Measurements from ENCODE around the gene ISL1. TPM values are rescaled to one million over a fixed set of nuclear protein-coding genes. Genes with fewer than 3 reads are reported as not detected.

The ISL1 gene
- total and polyA plus RNA-seq, 2 of the 4 experiments (the other 2 are of a cell fraction): under 0.01 TPM; not detected in 1

DNA sequence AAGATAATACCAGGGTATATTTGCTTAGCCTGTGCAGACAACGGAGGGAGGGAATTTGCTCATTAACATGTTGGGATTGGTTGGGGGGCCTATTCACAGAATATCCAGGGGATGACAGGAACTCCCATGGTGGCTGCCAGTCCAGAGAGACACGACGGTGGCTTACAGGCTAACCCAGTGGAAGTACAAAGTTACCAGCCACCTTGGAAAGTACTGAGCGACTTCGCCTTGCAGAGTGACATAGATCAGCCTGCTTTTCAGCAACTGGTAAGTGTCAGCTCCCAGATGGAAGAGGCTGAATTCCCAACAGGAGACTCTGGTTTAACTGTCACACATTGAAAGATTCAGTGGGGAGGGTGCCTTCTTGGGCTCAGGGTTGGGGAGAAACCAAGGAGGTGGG is 7.9 kb downstream of the ISL1 start:
- Histone ChIP-seq H3K56ac (ENCODE audit: extremely low read depth, insufficient read depth, low read length) (no peak overlapping the region), H2BK20ac (ENCODE audit: low read depth, low read length) (no peak overlapping the region), H3K9ac (ENCODE audit: low read depth, low read length) (no peak overlapping the region), H3K4me3 (ENCODE audit: insufficient read depth, low read depth, low read length) (no peak overlapping the region), H4K20me1 (ENCODE audit: insufficient read depth, low read length) (no peaks in the 10 kb centered on the region), H2BK5ac (ENCODE audit: low read depth, low read length, poor library complexity, severe bottlenecking) (no peak overlapping the region), H3K36me3 (ENCODE audit: control insufficient read depth, insufficient read depth, low read length) (no peaks in the 10 kb centered on the region), H3K27ac (ENCODE audit: insufficient read depth, low read length) (no peak overlapping the region), H4K91ac (ENCODE audit: insufficient read depth, low read depth, low read length) (no peak overlapping the region), H3K4me1 (ENCODE audit: control insufficient read depth, insufficient read depth, low read length) (no peaks in the 10 kb centered on the region), H3K9me1 (ENCODE audit: insufficient read depth, low read length) (no peaks in the 10 kb centered on the region), H3K23ac (ENCODE audit: low read depth, low read length) (no peak overlapping the region), H3K27me3 (ENCODE audit: control insufficient read depth, insufficient read depth, low read length) (peaks cover 38% of the 10 kb centered on the region), H3K4me2 (ENCODE audit: low read depth, low read length) (no peak overlapping the region), H3K18ac (ENCODE audit: low read depth, low read length) (no peak overlapping the region), H3K9me3 (ENCODE audit: control insufficient read depth, insufficient read depth, low read length) (no peaks in the 10 kb centered on the region), H4K5ac (ENCODE audit: low read depth, low read length) (no peak overlapping the region), H2BK15ac (ENCODE audit: low read depth, low read length) (no peak overlapping the region), H2BK120ac (ENCODE audit: low read depth, low read length) (no peak overlapping the region), H2AK5ac (ENCODE audit: low read depth, low read length) (no peak overlapping the region), H2AK9ac (replicated peaks; ENCODE audit: low read depth, low read length, poor library complexity) (no peak overlapping the region), H3K79me1 (ENCODE audit: low read depth in 1 of 2, low read length in 2 of 2) (no peaks in the 10 kb centered on the region), H3K4ac (ENCODE audit: low read depth, low read length) (no peak overlapping the region), H4K8ac (ENCODE audit: low read depth in 2 of 2, low read length in 2 of 2) (no peak overlapping the region), H3K14ac (replicated peaks; ENCODE audit: low read depth, low read length) (no peak overlapping the region), H2AFZ (replicated peaks; ENCODE audit: low read length, poor library complexity) (no peak overlapping the region)
- dilution Hi-C loops (cut with HindIII; ENCODE audit: low sequenced_read_pairs, unreplicated experiment): no loop called here
- WGBS, 2 experiments (ENCODE audit: extremely low coverage in 2 of 2, insufficient read length in 1 of 2): 57% methylated on average over 4 of the region's 5 CpGs; no CpG with 5 or more reads in 1 of the 2 experiments
- ChIA-PET POLR2A (ENCODE audit: unreplicated experiment) (no interaction called here), CTCF (no interaction called here)
- intact Hi-C loops (cut with micrococcal nuclease): no loop called here
- BruUV-seq (replicated peaks): no TSS peak
- no peak for DNase-seq
- ATAC-seq (ENCODE audit: low read depth): no peak
- TF ChIP-seq MXI1 (IDR thresholded peaks at IDR 0.05; ENCODE audit: borderline replicate concordance, low read depth, low read length): no peak
- TF ChIP-seq FOS (IDR thresholded peaks at IDR 0.05; ENCODE audit: low read depth, low read length): no peak
- TF ChIP-seq RCOR1 (IDR thresholded peaks at IDR 0.05; ENCODE audit: insufficient replicate concordance, low read length): no peak
- TF ChIP-seq, protein P1, sequence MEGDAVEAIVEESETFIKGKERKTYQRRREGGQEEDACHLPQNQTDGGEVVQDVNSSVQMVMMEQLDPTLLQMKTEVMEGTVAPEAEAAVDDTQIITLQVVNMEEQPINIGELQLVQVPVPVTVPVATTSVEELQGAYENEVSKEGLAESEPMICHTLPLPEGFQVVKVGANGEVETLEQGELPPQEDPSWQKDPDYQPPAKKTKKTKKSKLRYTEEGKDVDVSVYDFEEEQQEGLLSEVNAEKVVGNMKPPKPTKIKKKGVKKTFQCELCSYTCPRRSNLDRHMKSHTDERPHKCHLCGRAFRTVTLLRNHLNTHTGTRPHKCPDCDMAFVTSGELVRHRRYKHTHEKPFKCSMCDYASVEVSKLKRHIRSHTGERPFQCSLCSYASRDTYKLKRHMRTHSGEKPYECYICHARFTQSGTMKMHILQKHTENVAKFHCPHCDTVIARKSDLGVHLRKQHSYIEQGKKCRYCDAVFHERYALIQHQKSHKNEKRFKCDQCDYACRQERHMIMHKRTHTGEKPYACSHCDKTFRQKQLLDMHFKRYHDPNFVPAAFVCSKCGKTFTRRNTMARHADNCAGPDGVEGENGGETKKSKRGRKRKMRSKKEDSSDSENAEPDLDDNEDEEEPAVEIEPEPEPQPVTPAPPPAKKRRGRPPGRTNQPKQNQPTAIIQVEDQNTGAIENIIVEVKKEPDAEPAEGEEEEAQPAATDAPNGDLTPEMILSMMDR (conservative IDR thresholded peaks at IDR 0.05; ENCODE audit: low read depth, low read length): no peak
- TF ChIP-seq, protein P2, sequence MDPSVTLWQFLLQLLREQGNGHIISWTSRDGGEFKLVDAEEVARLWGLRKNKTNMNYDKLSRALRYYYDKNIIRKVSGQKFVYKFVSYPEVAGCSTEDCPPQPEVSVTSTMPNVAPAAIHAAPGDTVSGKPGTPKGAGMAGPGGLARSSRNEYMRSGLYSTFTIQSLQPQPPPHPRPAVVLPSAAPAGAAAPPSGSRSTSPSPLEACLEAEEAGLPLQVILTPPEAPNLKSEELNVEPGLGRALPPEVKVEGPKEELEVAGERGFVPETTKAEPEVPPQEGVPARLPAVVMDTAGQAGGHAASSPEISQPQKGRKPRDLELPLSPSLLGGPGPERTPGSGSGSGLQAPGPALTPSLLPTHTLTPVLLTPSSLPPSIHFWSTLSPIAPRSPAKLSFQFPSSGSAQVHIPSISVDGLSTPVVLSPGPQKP (IDR thresholded peaks at IDR 0.05; ENCODE audit: borderline replicate concordance, low read depth, low read length): no peak
- no peak for TF ChIP-seq SMC3 (IDR thresholded peaks at IDR 0.05; ENCODE audit: low read depth, low read length)
- no peak for TF ChIP-seq NFE2L2 (IDR thresholded peaks at IDR 0.05; ENCODE audit: low read depth, low read length)
- no peak for TF ChIP-seq BHLHE40 (IDR thresholded peaks at IDR 0.05; ENCODE audit: low read depth, low read length)
- no peak for TF ChIP-seq RFX5 (IDR thresholded peaks at IDR 0.05; ENCODE audit: low read depth, low read length)
- no peak for TF ChIP-seq RAD21 (IDR thresholded peaks at IDR 0.05; ENCODE audit: low read length)
- no peak for TF ChIP-seq MAZ (IDR thresholded peaks at IDR 0.05; ENCODE audit: borderline replicate concordance, low read depth, low read length)
- no peak for TF ChIP-seq POLR2A (IDR thresholded peaks at IDR 0.05; ENCODE audit: low read depth, low read length)
- TF ChIP-seq, protein P3, sequence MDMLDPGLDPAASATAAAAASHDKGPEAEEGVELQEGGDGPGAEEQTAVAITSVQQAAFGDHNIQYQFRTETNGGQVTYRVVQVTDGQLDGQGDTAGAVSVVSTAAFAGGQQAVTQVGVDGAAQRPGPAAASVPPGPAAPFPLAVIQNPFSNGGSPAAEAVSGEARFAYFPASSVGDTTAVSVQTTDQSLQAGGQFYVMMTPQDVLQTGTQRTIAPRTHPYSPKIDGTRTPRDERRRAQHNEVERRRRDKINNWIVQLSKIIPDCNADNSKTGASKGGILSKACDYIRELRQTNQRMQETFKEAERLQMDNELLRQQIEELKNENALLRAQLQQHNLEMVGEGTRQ (IDR thresholded peaks at IDR 0.05; ENCODE audit: low read depth, low read length): no peak
- no peak for TF ChIP-seq CHD1 (IDR thresholded peaks at IDR 0.05; ENCODE audit: low read depth, low read length)
- TF ChIP-seq CEBPB (IDR thresholded peaks at IDR 0.05; ENCODE audit: low read depth, low read length): no peak
- in situ Hi-C loops (cut with MboI; ENCODE audit: low sequenced_read_pairs): loop anchor here (25.0 kb wide), 1 partner anchor 1271 kb away; no protein-coding TSS in a partner anchor
